ENCODE measurements around the gene RBL2.

DNA sequence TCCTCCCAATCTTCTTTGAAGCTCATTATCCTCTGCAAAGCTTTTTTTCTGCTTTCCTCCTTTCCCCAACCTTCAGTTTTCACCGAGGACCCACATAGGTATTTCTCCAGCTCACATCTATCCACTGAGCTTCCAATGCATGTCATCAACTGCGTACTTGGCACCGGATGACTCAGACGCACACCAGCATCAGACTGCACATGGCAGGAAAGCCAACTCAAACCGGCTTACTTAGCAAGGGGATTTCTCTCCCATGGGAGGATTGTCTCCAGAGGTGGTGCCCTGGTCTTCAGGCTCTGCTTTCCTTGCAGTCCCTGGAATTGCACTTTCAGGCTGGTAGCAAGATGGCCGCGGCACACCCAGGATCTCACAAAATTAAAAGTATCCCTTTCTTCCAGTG lies 70.4 kb downstream of the RBL2 start:
- TF ChIP-seq NANOG (IDR thresholded peaks at IDR 0.05; ENCODE audit: insufficient read depth, low read depth, low read length, poor library complexity, severe bottlenecking) (no peak), RFX5 (IDR thresholded peaks at IDR 0.05; ENCODE audit: borderline replicate concordance, low read depth, low read length) (no peak), HDAC2 (IDR thresholded peaks at IDR 0.05; ENCODE audit: borderline replicate concordance in 1 of 2, low read depth in 2 of 2, low read length in 2 of 2) (no peak), POLR2A (IDR thresholded peaks at IDR 0.05; ENCODE audit: control extremely low read depth in 1 of 2, low read depth in 2 of 2, low read length in 2 of 2) (no peak), POLR2AphosphoS5 (IDR thresholded peaks at IDR 0.05; ENCODE audit: low read depth, low read length) (no peak)
- TF ChIP-seq, protein P1, sequence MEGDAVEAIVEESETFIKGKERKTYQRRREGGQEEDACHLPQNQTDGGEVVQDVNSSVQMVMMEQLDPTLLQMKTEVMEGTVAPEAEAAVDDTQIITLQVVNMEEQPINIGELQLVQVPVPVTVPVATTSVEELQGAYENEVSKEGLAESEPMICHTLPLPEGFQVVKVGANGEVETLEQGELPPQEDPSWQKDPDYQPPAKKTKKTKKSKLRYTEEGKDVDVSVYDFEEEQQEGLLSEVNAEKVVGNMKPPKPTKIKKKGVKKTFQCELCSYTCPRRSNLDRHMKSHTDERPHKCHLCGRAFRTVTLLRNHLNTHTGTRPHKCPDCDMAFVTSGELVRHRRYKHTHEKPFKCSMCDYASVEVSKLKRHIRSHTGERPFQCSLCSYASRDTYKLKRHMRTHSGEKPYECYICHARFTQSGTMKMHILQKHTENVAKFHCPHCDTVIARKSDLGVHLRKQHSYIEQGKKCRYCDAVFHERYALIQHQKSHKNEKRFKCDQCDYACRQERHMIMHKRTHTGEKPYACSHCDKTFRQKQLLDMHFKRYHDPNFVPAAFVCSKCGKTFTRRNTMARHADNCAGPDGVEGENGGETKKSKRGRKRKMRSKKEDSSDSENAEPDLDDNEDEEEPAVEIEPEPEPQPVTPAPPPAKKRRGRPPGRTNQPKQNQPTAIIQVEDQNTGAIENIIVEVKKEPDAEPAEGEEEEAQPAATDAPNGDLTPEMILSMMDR (IDR thresholded peaks at IDR 0.05; ENCODE audit: control extremely low read depth in 1 of 3, insufficient read depth in 1 of 3, low read depth in 1 of 3, low read length in 3 of 3) = no peak
